Skin of body (tissue), 2 donors: Measurements from ENCODE around the gene MINDY2. TPM values are rescaled to one million over a fixed set of nuclear protein-coding genes. Genes with fewer than 3 reads are reported as not detected.
"Not testable (repeated sequence)": the region's sequence is repeated elsewhere in the genome, so short reads cannot be mapped to it uniquely, and the experiment has no call there.

Experiments used
- DNase-seq: peaks from one replicate; lab custom pipeline; 2025; lab: John Stamatoyannopoulos, UW
- total RNA-seq: library from RNA; depleted of rRNA; stranded (reverse); fragments of >200 nt; gene quantifications from one replicate; pipeline ENCODE4 v1.2.3, GENCODE V29; 2014

The MINDY2 gene
- total RNA-seq, 1 donor from 2014 or later, result 20.4 TPM

DNA sequence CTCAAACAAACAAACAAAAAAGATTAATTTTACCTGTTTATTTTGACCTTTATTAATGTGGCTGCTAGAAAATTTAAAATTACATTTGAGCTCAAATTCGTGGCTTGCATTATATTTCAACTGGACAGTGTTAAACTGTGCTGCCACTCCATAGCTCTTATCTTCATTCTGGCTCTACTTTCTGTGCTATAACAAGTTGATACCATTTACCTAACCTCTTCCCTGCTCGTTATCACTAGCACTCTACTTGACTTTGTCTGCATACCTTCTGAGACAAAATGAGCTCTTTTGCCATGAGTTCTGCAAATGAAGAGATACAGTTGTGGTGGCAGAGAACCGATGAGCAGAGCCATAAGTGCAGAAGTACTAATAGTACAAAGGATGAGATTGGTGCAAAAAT lies 26.4 kb downstream of the MINDY2 start:
- DNase-seq, result no peak

DNA sequence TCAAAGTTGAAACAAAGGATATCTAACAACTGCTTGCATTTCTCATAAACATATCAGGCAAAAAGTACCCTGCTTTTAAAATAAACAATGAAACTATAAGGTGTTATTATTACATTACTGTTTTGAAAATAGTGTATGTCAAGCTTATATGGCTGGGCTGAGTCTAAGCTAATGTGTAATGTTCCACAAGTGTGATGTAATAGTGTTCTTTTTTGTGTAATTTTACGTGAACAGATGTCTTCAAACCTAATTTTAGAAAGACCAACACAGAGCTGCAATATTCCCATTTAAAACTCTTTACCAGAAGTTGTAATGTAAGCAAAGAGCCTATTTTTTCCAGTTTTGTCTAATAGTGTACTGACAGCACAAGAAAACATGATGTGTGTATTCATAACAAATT lies 34.0 kb downstream of the MINDY2 start:
- DNase-seq, result no peak

DNA sequence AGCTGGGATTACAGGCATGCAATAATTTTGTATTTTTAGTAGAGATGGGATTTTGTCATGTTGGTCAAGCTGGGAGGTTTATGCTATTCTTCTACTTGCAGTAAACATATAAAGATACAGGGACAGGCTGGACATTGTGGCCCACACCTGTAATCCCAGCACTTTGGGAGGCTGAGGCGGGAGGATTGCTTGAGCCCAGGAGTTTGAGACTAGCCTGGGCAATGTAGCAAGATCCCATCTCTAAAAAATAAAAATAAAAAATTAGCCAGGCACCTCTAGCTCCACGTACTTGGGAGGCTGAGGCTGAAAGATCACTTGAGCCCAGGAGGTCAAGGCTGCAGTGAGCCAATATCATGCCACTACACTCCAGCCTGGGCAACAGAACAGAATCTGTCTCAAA lies 52.2 kb downstream of the MINDY2 start:
- not testable (repeated sequence) for DNase-seq

DNA sequence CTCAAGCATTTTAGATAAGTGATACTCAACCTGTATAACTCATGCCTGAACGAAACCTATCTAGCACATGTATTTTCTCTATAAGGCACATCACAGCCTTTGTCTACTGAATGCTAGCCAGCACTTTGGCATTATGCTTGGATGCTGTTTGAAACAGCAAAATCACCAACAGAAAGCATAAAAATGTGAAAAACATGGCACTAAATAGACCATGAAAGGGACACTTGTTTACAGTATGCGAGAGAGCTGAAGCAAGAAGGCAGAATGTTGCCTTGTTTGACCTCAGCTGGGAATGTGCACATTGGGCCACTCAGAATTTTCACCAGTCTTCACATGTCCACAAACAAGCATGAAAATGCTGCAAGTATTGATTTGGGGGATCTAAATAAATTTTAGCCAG lies 59.5 kb downstream of the MINDY2 start:
- no peak for DNase-seq

DNA sequence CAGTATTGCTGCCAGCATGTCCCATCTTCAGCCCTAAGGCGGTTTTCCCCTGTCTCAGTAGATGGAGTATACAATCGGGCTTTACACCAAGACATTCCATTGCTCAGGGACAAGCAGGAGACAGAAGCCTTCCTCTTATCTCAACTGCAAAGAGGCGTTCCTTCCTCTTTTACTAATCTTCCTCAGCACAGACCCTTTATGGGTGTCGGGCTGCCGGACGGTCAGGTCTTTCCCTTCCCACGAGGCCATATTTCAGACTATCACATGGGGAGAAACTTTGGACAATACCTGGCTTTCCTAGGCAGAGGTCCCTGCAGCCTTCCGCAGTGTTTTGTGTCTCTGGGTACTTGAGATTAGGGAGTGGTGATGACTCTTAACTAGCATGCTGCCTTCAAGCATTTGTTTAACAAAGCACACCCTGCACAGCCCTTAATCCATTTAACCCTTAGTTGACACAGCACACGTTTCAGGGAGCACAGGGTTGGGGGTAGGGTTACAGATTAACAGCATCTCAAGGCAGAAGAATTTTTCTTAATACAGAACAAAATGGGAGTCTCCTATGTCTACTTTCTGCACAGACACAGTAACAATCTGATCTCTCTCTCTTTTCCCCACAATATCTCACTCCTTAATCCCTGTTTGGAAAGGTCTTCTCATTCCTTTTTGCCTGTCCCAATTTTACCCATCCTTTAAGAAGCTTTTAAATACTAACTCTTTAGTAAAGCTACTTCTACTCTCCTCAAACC lies 62.8 kb downstream of the MINDY2 start:
- not testable (repeated sequence) for DNase-seq

DNA sequence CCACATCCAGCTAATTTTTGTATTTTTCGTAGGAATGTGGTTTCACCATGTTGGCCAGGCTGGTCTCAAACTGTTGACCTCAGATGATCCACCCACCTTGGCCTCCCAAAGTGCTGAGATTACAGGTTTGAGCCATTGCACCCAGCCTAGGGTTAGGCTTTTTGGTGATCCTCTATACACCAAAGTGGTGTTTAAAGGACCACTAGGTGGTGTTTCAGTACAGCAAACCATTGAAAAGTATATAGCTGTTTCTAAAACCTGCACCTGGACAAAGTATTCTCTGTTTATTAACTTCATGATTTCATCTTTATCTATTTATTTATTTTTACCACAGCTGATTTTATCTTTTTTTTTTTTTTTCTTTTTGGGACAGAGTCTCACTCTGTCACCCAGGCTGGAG lies 68.4 kb downstream of the MINDY2 start:
- DNase-seq, result no peak

DNA sequence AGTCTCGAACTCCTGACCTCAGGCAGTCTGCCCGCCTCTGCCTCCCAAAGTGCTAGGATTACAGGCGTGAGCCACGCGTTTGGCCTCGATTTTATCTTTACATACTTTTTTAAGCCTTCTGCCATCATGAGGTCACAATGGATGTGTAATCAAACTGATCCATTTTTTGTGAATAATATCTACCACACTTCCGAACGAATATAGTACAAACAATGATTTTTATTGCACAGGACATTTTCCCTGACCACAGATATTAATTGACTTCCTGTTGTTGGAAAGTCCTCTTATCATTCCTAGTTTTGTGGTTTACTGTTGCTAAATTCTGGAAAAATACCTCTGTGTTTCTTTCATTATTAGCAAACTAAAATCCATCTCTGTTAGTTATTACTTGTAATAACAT lies 68.9 kb downstream of the MINDY2 start:
- no peak for DNase-seq

DNA sequence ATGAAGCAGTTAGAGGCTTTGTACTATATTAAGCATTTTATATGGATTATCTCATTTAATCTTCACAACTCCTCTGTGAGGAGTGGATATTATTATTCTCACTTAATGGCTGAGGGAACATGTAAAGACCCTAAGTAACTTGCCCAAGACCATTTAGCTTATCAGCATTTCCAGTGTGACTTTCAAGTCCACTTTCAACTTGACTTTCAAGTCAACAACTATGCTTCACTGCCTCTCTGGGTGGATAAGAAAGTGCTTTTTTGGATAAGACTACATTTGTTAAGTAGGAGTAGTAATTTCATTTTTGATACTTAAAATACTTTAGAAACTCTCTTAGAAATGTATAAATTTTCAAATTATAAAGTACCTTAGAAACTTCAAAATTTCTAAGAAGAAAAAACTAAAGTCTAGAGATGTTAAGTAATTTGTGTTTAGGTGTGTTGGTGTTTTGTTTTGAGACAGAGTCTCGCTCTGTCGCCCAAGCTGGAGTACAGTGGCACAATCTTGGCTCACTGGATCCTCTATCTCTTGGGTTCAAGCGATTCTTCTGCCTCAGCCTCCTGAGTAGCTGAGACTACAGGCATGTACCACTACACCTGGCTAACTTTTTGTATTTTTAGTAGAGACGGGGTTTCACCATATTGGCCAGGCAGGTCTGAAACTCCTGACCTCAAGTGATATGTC lies 71.8 kb downstream of the MINDY2 start:
- DNase-seq, result no peak

DNA sequence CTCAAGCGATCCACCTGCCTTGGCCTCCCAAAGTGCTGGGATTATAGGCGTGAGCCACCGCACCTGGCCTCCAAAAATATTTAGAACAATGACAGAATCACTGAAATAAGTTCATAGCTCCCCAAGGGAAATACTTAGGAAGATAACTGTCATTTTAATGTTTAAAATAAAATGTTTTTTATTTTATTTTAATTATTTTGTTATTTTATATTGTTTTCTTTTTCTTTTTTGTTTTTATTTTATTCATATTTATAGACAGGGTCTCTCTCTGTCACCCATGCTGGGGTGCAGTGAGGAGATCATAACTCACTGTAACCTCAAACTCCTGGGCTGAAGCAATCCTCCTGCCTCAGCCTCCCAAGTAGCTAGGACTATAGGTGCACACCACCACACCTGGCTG lies 80.1 kb downstream of the MINDY2 start:
- DNase-seq, result not testable (repeated sequence)

DNA sequence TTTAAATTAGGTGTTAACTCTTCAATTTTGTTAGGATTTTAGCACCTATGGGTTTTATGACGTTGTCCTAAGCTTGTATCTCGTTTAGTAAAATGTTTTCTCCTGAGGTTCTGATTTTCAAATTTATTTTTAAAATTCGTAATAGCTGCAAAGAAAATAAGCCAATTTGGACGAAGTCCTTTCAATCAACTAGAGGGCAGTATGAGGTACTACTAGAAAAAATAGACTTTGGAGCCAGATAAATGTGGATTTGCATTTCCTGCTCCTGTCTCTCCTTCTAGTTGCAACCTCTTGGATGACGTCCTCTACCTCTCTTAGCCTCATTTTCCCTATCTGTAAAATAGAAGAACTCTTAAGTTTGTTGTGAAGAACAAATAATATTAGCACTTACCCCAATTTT lies 81.2 kb downstream of the MINDY2 start:
- DNase-seq, result no peak

DNA sequence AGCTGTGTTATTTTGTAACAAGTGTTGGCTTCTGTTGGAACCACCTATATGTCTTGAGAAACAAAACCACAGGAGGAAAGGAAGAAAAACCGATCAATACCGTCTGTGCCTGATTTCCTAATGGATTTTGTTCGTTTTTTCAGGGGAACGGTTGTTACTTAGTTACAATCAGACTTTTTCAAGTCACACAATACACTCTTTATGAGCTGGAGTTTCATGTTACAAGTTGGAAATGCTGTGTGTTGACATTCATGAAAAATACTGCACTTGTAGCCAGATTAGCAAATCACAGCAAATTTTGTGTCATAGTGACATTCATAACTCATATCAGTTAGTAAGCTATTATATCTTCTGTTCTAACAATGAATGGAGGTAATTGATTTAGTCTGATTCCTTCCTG lies 83.5 kb downstream of the MINDY2 start:
- DNase-seq, result no peak

DNA sequence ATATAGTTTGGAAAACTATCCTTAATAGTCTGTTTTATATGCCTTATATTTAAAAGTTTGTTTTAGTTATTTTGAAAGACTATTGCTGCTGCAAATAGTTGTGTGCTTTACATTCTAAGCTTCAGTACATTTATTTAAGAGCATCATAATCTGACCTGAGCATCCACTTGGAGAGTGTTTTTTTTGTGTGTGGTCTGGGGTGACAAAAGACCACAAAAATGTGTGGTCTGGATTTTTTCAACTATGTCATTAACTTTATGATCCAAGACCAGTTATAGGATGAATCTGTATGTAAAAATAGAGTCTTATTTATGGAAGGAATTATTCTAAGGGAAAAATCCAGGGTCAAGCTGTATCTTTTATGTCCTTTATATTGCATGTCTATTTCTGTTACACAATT lies 85.0 kb downstream of the MINDY2 start:
- no peak for DNase-seq

DNA sequence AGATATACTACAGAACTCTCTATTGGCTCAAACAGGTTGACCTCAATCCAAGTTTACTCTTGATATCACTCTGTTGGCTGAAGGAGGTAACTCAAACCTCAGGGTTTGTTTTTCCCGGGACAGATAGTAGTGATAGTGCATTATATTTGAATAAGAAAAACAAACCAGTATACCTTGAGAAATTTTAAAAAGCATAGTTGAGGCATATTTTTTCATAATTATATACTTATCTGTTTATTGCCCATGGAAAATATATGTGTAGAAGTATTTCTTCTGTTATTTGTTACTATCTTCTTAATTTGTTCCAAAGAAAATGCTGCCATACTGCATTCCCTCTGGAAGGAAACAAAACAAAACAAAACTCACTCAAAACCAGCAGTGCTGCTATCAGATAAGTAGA lies 85.5 kb downstream of the MINDY2 start:
- not testable (repeated sequence) for DNase-seq

DNA sequence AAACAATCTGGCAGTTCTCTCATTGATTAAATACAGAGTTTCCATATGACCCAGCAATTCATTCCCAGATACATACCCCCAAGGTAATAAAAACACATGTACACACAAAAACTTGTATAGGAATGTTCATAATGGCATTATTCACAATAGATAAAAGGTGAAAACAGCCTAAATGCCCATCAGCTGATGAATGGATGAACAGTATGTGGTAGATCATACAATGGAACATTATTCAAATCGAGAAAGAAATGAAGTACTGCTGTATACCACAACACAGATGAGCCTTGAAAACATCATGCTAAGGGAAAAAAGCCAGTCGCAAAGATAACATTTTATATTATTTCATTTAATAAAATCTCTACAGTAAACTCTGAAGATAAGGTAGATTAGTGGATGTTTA lies 91.2 kb downstream of the MINDY2 start:
- no peak for DNase-seq

DNA sequence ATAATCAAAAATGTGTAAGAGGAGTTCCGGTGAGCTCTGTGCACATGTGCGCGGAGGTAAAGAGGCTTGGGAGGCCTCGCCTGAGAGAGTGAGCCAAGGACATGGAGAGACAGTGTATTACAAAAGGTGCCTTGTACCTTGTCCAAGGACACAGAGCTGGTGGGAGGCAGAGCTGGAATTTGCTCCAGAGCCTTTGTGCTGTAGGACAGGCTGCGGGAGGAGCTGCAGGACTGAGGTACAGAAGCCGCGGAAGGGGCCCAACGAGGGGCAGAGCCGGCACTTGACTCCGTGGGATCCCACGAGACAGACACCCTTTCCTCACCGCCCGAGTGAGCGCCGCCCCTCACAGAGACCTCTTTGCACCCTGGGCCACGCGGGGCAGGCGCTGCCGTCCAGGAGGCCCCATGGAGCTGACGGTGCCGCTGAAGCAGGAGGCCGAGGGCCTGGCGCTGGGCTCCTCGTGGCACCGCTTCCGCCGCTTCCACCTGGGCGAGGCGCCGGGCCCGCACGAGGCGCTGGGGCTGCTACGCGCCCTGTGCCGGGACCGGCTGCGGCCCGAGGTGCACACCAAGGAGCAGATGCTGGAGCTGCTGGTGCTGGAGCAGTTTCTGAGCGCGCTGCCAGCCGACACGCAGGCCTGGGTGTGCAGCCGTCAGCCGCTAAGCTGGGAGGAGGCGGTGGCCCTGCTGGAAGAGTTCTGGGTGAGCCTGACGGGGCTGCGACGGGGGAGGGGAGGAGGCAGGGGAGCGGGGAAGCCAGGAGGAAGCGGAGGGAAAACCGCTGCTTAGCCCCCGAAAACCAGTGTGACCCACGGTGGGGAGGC lies 93.7 kb downstream of the MINDY2 start:
- no peak for DNase-seq

DNA sequence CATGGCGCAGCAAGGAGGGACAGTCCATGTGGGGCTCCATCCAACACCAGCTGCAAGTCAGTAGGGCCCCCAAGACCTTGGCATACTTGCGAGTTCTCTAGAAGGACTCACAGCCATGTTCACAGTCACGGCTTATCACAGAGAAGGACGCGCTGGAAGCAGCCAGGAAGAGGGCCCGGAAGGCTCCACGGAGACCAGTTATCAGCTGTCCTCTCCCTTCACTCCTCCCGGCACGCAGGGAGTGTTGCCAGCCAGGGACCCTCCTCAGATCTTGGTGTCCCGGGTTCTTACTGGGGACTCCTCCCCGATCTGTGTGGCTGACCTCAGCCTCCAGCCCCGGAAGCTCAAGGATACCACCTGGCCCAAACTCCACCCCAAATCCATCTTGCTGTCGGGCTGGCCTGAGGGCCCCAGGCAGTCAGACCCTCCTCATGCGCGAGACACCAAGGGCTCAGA lies 94.4 kb downstream of the MINDY2 start:
- no peak for DNase-seq

DNA sequence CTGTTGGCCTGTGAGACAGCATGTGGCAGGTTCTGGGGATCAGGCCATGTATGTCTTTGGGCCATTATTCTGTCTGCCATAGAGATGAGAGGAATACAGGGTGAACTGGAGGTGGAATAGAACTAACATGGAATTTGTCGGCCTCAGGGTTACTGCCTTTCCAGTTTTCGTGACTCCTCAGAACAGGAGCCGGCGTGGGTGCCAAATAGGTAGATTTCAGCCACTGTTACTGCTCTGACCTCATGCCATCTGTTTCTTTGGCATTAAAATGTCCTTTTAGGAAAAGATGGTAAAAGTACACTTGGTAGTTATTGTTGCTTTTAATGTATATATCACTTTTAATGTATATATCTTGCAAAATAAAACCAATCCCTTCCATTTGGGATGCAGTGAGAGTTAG lies 96.8 kb downstream of the MINDY2 start:
- no peak for DNase-seq

DNA sequence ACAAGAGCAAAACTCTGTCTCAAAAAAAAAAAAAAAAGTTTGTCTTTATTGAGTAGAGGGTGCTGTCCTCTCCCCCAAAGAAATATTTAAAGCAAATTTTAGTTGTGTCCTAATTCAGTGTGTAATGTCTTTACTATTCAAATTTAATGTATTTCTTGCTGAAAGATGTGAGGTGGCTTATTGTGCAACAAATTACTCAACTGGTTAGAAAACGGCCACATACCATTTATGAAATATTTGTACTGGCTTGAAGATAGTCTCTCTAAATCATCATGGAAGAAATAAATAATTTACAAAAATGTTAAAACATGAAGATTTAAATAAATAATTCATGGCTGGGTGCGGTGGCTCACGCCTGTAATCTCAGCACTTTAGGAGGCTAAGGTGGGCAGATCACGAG lies 99.3 kb downstream of the MINDY2 start:
- no peak for DNase-seq

DNA sequence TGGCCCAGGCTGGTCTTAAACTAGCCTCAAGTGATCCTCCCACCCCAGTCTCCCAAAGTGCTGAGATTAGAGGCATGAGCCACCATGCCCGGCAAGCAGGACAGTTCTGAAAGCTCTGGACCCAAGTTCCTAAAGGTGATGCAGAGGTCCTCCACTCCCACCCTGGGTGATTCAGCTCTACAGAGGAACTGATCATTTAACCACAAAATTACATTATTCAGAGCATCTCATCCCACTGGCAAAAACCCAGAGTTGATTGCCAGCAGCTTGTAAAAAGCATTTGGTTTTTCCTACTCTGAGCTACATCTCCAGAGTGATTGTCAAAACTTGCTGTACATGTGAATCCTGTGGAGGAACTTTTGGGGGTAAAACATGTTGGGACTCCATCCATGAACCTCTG lies 102.2 kb downstream of the MINDY2 start:
- no peak for DNase-seq

DNA sequence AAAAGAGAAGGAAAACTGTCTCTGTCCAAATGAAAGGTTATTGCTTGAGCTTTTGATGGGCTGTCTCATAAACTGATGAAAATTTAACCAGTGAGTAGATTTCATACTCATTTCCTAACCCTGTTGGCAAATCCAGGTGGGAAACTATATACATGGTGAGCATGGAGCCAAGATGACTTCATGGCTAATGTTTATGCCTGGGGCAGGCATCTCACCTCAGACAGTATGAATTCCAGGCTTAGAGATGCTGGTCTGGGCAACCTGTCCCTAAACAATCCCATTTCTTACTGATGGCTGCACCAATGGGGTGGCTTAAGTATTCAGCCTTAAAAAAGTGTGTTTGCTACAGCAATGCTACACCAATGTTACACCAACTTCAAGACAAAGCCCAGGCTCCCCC lies 104.2 kb downstream of the MINDY2 start:
- DNase-seq, result no peak

DNA sequence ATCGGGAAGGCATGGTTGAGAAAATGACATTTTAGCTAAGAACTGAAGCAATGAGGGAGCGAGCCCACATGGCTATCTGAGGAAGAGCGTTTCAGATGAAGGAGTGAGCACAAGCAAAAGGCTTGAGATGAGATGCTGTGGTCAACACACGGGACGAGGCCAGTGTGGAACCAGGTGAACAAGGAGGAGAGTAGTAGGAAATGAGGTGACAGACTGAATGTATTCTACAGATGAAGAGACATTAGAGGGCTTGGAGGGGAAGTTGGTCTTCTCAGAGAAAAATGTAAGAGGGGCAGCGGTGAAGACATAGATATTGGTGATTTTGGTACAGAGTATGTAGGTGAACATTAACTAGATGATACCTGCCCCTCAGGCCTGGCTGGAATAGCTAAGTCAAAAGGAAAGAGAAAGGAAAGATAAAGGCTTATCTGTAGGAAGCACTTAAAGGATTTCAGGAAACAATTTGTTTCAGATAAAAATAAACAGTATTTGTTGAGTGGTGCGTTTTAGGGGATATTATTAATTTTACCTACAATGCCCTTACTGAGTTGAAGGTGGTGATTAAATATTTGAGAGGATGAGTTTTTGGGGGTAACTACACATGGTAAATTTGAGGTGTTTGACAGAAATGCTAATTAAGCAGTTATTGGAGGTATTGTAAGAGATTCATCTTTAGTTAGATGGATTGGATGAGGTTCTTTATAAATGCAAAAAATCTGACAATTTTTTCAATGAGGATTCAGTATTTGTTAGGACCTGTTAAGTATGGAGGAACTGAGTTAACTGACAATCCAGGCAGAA lies 105.4 kb downstream of the MINDY2 start:
- DNase-seq, result no peak
